ENCODE measurements around the gene CSNK2B. TPM values are rescaled to one million over a fixed set of nuclear protein-coding genes. Genes with fewer than 3 reads are reported as not detected.

The CSNK2B gene
- total RNA-seq, 1 experiment from 2014 or later = 219 TPM

- Histone ChIP-seq H3K4me1 (ENCODE audit: control insufficient read depth, insufficient read depth, low read length) (peaks cover 31% of the 10 kb centered on the region), H3K9me3 (ENCODE audit: control insufficient read depth, insufficient read depth, low read depth, low read length) (no peaks in the 10 kb centered on the region), H3K36me3 (ENCODE audit: control insufficient read depth, insufficient read depth, low read length) (peaks cover 10% of the 10 kb centered on the region; the same call in 1 of the 2 replicates), H3K27me3 (ENCODE audit: control insufficient read depth, insufficient read depth, low read length) (no peaks in the 10 kb centered on the region), H3K4me3 (ENCODE audit: low read depth in 2 of 2, low read length in 2 of 2) (peak overlapping the region; percentile 99), H3K27ac (ENCODE audit: low read length) (peak overlapping the region; percentile 98)
- in situ Hi-C loops (cut with HindIII; ENCODE audit: low pct_unique_long_range_greater_than_20kb, low sequenced_read_pairs) (no loop called here), intact Hi-C loops (cut with micrococcal nuclease; ENCODE audit: unreplicated experiment) (no loop called here)
- ChIA-PET POLR2A (interaction anchor here (0.6 to 2.3 kb wide), 4 partner anchors 9 to 440 kb away, joined by 3 to 10 read pairs (median 6); partner anchors contain the start of genes BAG6 and HSPA1B), CTCF (interaction anchor here (0.7 kb wide), 1 partner anchor 9 kb away, joined by 6 read pairs; no protein-coding TSS in a partner anchor)
- BruUV-seq (replicated peaks) = no TSS peak
- DNase-seq (ENCODE audit: low read depth, low spot score) = no peak
- ATAC-seq = no peak
- TF ChIP-seq SIN3A (IDR thresholded peaks at IDR 0.05; ENCODE audit: borderline replicate concordance, insufficient read depth, low read depth, low read length) (no peak), POLR2AphosphoS5 (IDR thresholded peaks at IDR 0.05; ENCODE audit: low read depth, low read length) (no peak), TCF7L2 (IDR thresholded peaks at IDR 0.05; ENCODE audit: low read depth, low read length) (no peak)
- TF ChIP-seq, protein P1, sequence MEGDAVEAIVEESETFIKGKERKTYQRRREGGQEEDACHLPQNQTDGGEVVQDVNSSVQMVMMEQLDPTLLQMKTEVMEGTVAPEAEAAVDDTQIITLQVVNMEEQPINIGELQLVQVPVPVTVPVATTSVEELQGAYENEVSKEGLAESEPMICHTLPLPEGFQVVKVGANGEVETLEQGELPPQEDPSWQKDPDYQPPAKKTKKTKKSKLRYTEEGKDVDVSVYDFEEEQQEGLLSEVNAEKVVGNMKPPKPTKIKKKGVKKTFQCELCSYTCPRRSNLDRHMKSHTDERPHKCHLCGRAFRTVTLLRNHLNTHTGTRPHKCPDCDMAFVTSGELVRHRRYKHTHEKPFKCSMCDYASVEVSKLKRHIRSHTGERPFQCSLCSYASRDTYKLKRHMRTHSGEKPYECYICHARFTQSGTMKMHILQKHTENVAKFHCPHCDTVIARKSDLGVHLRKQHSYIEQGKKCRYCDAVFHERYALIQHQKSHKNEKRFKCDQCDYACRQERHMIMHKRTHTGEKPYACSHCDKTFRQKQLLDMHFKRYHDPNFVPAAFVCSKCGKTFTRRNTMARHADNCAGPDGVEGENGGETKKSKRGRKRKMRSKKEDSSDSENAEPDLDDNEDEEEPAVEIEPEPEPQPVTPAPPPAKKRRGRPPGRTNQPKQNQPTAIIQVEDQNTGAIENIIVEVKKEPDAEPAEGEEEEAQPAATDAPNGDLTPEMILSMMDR (IDR thresholded peaks at IDR 0.05) = no peak
- TF ChIP-seq, protein P2, sequence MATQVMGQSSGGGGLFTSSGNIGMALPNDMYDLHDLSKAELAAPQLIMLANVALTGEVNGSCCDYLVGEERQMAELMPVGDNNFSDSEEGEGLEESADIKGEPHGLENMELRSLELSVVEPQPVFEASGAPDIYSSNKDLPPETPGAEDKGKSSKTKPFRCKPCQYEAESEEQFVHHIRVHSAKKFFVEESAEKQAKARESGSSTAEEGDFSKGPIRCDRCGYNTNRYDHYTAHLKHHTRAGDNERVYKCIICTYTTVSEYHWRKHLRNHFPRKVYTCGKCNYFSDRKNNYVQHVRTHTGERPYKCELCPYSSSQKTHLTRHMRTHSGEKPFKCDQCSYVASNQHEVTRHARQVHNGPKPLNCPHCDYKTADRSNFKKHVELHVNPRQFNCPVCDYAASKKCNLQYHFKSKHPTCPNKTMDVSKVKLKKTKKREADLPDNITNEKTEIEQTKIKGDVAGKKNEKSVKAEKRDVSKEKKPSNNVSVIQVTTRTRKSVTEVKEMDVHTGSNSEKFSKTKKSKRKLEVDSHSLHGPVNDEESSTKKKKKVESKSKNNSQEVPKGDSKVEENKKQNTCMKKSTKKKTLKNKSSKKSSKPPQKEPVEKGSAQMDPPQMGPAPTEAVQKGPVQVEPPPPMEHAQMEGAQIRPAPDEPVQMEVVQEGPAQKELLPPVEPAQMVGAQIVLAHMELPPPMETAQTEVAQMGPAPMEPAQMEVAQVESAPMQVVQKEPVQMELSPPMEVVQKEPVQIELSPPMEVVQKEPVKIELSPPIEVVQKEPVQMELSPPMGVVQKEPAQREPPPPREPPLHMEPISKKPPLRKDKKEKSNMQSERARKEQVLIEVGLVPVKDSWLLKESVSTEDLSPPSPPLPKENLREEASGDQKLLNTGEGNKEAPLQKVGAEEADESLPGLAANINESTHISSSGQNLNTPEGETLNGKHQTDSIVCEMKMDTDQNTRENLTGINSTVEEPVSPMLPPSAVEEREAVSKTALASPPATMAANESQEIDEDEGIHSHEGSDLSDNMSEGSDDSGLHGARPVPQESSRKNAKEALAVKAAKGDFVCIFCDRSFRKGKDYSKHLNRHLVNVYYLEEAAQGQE (IDR thresholded peaks at IDR 0.05; ENCODE audit: insufficient read depth in 1 of 2, low read depth in 2 of 2, low read length in 1 of 2) = no peak
Measured at GRCh38 chr6:31661262-31662123, 4.4 kb upstream of the CSNK2B start.

DNA sequence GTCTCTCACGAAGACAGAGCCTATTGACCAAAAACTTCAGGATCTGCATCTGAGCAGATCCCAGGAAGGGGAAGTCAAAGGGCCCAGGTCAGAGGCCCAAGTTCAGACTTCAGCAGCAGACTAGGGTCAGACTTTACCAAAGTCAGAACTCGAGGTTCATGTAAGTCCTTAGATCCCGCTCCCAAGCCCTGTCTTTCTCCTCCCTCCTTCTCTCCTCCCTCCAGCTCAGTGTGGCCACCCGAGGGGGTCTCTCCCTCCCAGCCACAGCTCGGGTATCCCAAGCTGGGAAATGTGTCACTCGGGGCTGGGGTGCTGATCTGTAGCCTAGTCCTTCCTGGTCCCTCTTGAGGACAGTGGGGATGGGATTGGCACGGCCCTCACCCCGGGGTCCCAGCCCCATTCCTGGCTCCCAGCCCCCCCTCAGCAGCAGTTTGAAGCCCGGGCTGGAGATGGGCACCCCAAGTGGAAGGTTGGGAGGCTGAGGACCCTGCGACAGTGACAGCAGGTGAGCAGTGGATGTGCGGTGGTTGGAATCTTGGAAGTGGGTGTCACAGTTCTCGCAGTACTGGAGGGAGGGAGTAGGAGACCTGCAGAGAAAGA is 3.7 kb upstream of the CSNK2B start:
- POLR2A ChIA-PET = interaction anchor here (2.3 kb wide), 1 partner anchor 9 kb away, joined by 10 read pairs; the partner anchor contains the start of gene BAG6
- in situ Hi-C loops (cut with HindIII; ENCODE audit: low pct_unique_long_range_greater_than_20kb, low sequenced_read_pairs) (no loop called here), intact Hi-C loops (cut with micrococcal nuclease; ENCODE audit: unreplicated experiment) (no loop called here)
- H3K27me3 ChIP-seq (ENCODE audit: control insufficient read depth, insufficient read depth, low read length) = no peaks in the 10 kb centered on the region
- BruUV-seq (replicated peaks) = no TSS peak
- H3K27ac ChIP-seq (ENCODE audit: low read length) = no peak overlapping the region
- no peak overlapping the region for H3K4me3 ChIP-seq (ENCODE audit: low read depth in 2 of 2, low read length in 2 of 2)
- peaks cover 34% of the 10 kb centered on the region for H3K4me1 ChIP-seq (ENCODE audit: control insufficient read depth, insufficient read depth, low read length)
- TF ChIP-seq, protein P1 (IDR thresholded peaks at IDR 0.05) = no peak
- no peak for TF ChIP-seq POLR2AphosphoS5 (IDR thresholded peaks at IDR 0.05; ENCODE audit: low read depth, low read length)
- no peak for TF ChIP-seq SIN3A (IDR thresholded peaks at IDR 0.05; ENCODE audit: borderline replicate concordance, insufficient read depth, low read depth, low read length)
- no peak for TF ChIP-seq TCF7L2 (IDR thresholded peaks at IDR 0.05; ENCODE audit: low read depth, low read length)
- TF ChIP-seq, protein P2 (IDR thresholded peaks at IDR 0.05; ENCODE audit: insufficient read depth in 1 of 2, low read depth in 2 of 2, low read length in 1 of 2) = no peak
- no peak for DNase-seq (ENCODE audit: low read depth, low spot score)
- CTCF ChIA-PET = no interaction called here
- no peaks in the 10 kb centered on the region for H3K9me3 ChIP-seq (ENCODE audit: control insufficient read depth, insufficient read depth, low read depth, low read length)
- no peak for ATAC-seq
- peaks cover 15% of the 10 kb centered on the region; the same call in 1 of the 2 replicates for H3K36me3 ChIP-seq (ENCODE audit: control insufficient read depth, insufficient read depth, low read length)

All from Panc1 (cell line).